ENCODE results near the gene SENP3. TPM values are rescaled to one million over a fixed set of nuclear protein-coding genes. Genes with fewer than 3 reads are reported as not detected.

SENP3 gene
- total RNA-seq, 1 donor from 2014 or later = 87.9 TPM

- H3K27ac Mint-ChIP-seq = peak overlapping the region; percentile 43
- H3K9ac ChIP-seq = no peak overlapping the region
- peaks cover 21% of the 10 kb centered on the region for H3K4me1 ChIP-seq
- H3K9me3 Mint-ChIP-seq = no peaks in the 10 kb centered on the region
- peaks cover 16% of the 10 kb centered on the region for H3K27me3 Mint-ChIP-seq (ENCODE audit: insufficient read depth, low read depth)
- no peak overlapping the region for H3K4me2 ChIP-seq
- H4K20me1 ChIP-seq (ENCODE audit: low read depth) = peaks cover 43% of the 10 kb centered on the region
- peaks cover 13% of the 10 kb centered on the region for H3K36me3 ChIP-seq
- peaks cover 30% of the 10 kb centered on the region for H3K36me3 Mint-ChIP-seq
- H3K27ac ChIP-seq = peak overlapping the region; percentile 59
- H3K4me3 Mint-ChIP-seq = peak overlapping the region; percentile 16
- DNase-seq (ENCODE audit: low spot score) = no peak
- no peak overlapping the region for H3K4me3 ChIP-seq
- peaks cover 44% of the 10 kb centered on the region for H3K79me2 ChIP-seq (ENCODE audit: low read depth)
- TF ChIP-seq CTCF (IDR thresholded peaks at IDR 0.05) = no peak
- no peak for TF ChIP-seq EZH2 (IDR thresholded peaks at IDR 0.05)
- no peak for TF ChIP-seq EZH2phosphoT487 (IDR thresholded peaks at IDR 0.05)
- H3F3A ChIP-seq (ENCODE audit: low read depth) = peaks cover 79% of the 10 kb centered on the region
- H3K27me3 ChIP-seq = no peaks in the 10 kb centered on the region
- H2AFZ ChIP-seq (replicated peaks) = no peak overlapping the region
- no peaks in the 10 kb centered on the region for H3K9me3 ChIP-seq (ENCODE audit: low read depth)
- peaks cover 51% of the 10 kb centered on the region for H3K4me1 Mint-ChIP-seq
These were observed 18.3 kb downstream of the SENP3 start for GRCh38 chr17:7579834-7580603.

GRCh38 chr17:7580604-7581575 lies 19.2 kb downstream of the SENP3 start:
- Mint-ChIP-seq H3K27ac (peak overlapping the region; percentile 87), H3K27me3 (ENCODE audit: insufficient read depth, low read depth) (peaks cover 13% of the 10 kb centered on the region), H3K4me1 (peaks cover 45% of the 10 kb centered on the region), H3K36me3 (peaks cover 29% of the 10 kb centered on the region), H3K9me3 (no peaks in the 10 kb centered on the region), H3K4me3 (peak overlapping the region; percentile 28)
- H3K79me2 ChIP-seq (ENCODE audit: low read depth) = peaks cover 44% of the 10 kb centered on the region
- H4K20me1 ChIP-seq (ENCODE audit: low read depth) = peaks cover 34% of the 10 kb centered on the region
- no peak overlapping the region for H3K4me2 ChIP-seq
- H3K9ac ChIP-seq = no peak overlapping the region
- H3K9me3 ChIP-seq (ENCODE audit: low read depth) = no peaks in the 10 kb centered on the region
- DNase-seq (ENCODE audit: low spot score) = no peak
- H3K27me3 ChIP-seq = no peaks in the 10 kb centered on the region
- no peak overlapping the region for H3K27ac ChIP-seq
- H3K4me1 ChIP-seq = peaks cover 15% of the 10 kb centered on the region
- H2AFZ ChIP-seq (replicated peaks) = no peak overlapping the region
- H3K36me3 ChIP-seq = peaks cover 6% of the 10 kb centered on the region
- no peak overlapping the region for H3K4me3 ChIP-seq
- H3F3A ChIP-seq (ENCODE audit: low read depth) = peaks cover 73% of the 10 kb centered on the region
- TF ChIP-seq EZH2 (IDR thresholded peaks at IDR 0.05) (no peak), EZH2phosphoT487 (IDR thresholded peaks at IDR 0.05) (no peak), CTCF (IDR thresholded peaks at IDR 0.05) (no peak)

- Histone ChIP-seq H4K20me1 (ENCODE audit: low read depth) (peaks cover 17% of the 10 kb centered on the region), H3K4me3 (no peak overlapping the region), H3K9me3 (ENCODE audit: low read depth) (no peaks in the 10 kb centered on the region), H3F3A (ENCODE audit: low read depth) (peaks cover 57% of the 10 kb centered on the region), H3K36me3 (no peaks in the 10 kb centered on the region), H2AFZ (replicated peaks) (no peak overlapping the region), H3K27me3 (no peaks in the 10 kb centered on the region), H3K4me2 (peak overlapping the region; percentile 19), H3K9ac (no peak overlapping the region), H3K4me1 (peaks cover 15% of the 10 kb centered on the region), H3K27ac (peak overlapping the region; percentile 93), H3K79me2 (ENCODE audit: low read depth) (peaks cover 33% of the 10 kb centered on the region)
- Mint-ChIP-seq H3K27me3 (ENCODE audit: insufficient read depth, low read depth) (peaks cover 13% of the 10 kb centered on the region), H3K9me3 (no peaks in the 10 kb centered on the region), H3K27ac (peak overlapping the region; percentile 93), H3K4me1 (peaks cover 41% of the 10 kb centered on the region), H3K36me3 (peaks cover 21% of the 10 kb centered on the region), H3K4me3 (peak overlapping the region; percentile 100)
- DNase-seq (ENCODE audit: low spot score) = no peak
- TF ChIP-seq EZH2 (IDR thresholded peaks at IDR 0.05) = no peak
- no peak for TF ChIP-seq EZH2phosphoT487 (IDR thresholded peaks at IDR 0.05)
- no peak for TF ChIP-seq CTCF (IDR thresholded peaks at IDR 0.05)
These were observed 20.9 kb downstream of the SENP3 start for GRCh38 chr17:7582396-7583252.

All from neural progenitor cell (in vitro differentiated cells).